GM12878 (cell line): Measurements from ENCODE around the gene GGT1.
"Not testable (repeated sequence)": the region's sequence is repeated elsewhere in the genome, so short reads cannot be mapped to it uniquely, and the experiment has no call there.

Experiments
- CREB1 ChIP-seq: IDR thresholded peaks from 2 replicates; pipeline ENCODE4 v1.6.1; 2012; ENCODE audit warnings: low read depth, mild to moderate bottlenecking, inconsistent platforms
- TF ChIP-seq, protein P1 (sequence below), 3 experiments: IDR thresholded peaks in 2 of 3; conservative IDR thresholded peaks in 1 of 3; 2 replicates each; pipeline ENCODE4 v1.5.1; 2011; ENCODE audit warnings: low read depth in 3 of 3, low read length in 3 of 3, mild to moderate bottlenecking in 3 of 3, control low read depth in 2 of 3, moderate library complexity in 2 of 3, inconsistent platforms in 1 of 3, mixed read lengths in 1 of 3; ENCODE audit not compliant: control insufficient read depth in 2 of 3, insufficient read depth in 1 of 3; ENCODE audit errors: extremely low read depth in 1 of 3

DNA sequence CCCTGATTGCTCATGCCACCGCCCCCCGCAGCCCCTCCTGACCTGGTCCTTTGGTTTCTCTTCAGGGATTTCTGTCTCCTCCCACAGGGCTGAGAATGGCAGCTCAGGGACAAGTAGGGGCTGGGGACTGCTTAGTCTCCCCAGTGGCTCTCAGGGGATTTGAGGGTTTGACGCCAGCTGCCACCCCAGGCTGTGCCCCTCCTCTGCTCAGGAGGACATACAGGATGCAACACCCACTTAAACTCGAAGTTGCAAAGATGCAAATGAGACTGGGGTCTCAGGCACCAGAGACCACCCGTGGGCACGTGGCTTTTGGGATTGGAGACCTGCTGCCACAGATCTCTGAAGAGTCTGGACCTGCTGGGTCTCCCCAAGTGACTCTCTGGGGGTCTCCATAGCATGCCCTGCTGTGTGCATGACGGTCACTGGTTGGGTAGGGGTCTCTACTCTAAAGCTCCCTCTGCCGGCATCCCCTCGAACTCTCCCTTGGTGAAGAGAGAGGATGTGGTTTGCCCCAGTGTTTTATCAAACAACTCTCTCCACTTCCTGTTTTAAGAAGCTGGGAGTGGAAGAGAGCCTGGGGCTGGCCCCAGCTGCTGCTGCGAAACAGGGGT is 31.9 kb downstream of the GGT1 start:
- TF ChIP-seq CREB1: not testable (repeated sequence)
- TF ChIP-seq, protein P1, sequence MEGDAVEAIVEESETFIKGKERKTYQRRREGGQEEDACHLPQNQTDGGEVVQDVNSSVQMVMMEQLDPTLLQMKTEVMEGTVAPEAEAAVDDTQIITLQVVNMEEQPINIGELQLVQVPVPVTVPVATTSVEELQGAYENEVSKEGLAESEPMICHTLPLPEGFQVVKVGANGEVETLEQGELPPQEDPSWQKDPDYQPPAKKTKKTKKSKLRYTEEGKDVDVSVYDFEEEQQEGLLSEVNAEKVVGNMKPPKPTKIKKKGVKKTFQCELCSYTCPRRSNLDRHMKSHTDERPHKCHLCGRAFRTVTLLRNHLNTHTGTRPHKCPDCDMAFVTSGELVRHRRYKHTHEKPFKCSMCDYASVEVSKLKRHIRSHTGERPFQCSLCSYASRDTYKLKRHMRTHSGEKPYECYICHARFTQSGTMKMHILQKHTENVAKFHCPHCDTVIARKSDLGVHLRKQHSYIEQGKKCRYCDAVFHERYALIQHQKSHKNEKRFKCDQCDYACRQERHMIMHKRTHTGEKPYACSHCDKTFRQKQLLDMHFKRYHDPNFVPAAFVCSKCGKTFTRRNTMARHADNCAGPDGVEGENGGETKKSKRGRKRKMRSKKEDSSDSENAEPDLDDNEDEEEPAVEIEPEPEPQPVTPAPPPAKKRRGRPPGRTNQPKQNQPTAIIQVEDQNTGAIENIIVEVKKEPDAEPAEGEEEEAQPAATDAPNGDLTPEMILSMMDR (IDR thresholded peaks at IDR 0.05 in 2 of 3, conservative IDR thresholded peaks at IDR 0.05 in 1 of 3; ENCODE audit: control insufficient read depth in 2 of 3, extremely low read depth in 1 of 3, insufficient read depth in 1 of 3, low read depth in 3 of 3, low read length in 3 of 3): peak in 2 of 3 experiments; percentile 23 to 25; a peak in 4 of 6 replicates
